GM12878 (cell line): ENCODE measurements around the gene TRIM3. TPM values are rescaled to one million over a fixed set of nuclear protein-coding genes. Genes with fewer than 3 reads are reported as not detected.

ENCODE experiments used
- ATAC-seq: fragments of 200-7000 bp; cut with Tn5 transposase; 3 replicates; pipeline ENCODE4 v1.9.1; 2020; ENCODE audit warnings: mild to moderate bottlenecking, moderate library complexity
- BruUV-seq: library from RNA; stranded (reverse); fragments of 400-500 nt; replicated peaks from 2 replicates; lab custom pipeline; 2021; lab: Mats Ljungman, UMichigan
- CTCF ChIA-PET: fragments of 300-600 bp; sonication (Branson Sonifier 250); formaldehyde crosslinking; extraction: SDS; loops from one replicate; lab custom pipeline; 2021; ENCODE audit warnings: inconsistent platforms; lab: Yijun Ruan, JAX
- POLR2A ChIA-PET: fragments of 350-600 bp; formaldehyde crosslinking; extraction: SDS; loops from one replicate; lab custom pipeline; 2021; ENCODE audit warnings: inconsistent platforms; lab: Charles Lee
- RAD21 ChIA-PET: fragments of 300-600 bp; sonication (Branson Sonifier 250); formaldehyde crosslinking; loops from one replicate; lab custom pipeline; 2023; ENCODE audit warnings: antibody characterized with exemption; ENCODE audit not compliant: unreplicated experiment; lab: Charles Lee
- SMC1A ChIA-PET: fragments of 300-600 bp; sonication (Branson Sonifier 250); formaldehyde crosslinking; loops from one replicate; lab custom pipeline; 2023; ENCODE audit not compliant: unreplicated experiment, uncharacterized antibody; lab: Charles Lee
- DNase-seq: peaks from one replicate; pipeline ENCODE4 v3.0.0-alpha.2; 2011; ENCODE audit warnings: low read depth, low spot score
- FAIRE-seq: peaks from 3 replicates; lab custom pipeline; 2011; peaks lifted over from hg19 to GRCh38; lab: Jason Lieb, UNC
- H2AFZ ChIP-seq: 2 replicates; pipeline ENCODE4 v1.6.0; 2011; ENCODE audit warnings: low read depth, low read length, control low read depth; ENCODE audit not compliant: control insufficient read depth
- H3K27ac ChIP-seq: 2 replicates; pipeline ENCODE4 v1.5.1; 2011; ENCODE audit warnings: control low read depth; ENCODE audit not compliant: control insufficient read depth, insufficient read depth
- H3K27me3 ChIP-seq, 2 experiments: replicated peaks in 1 of 2; 2 replicates each; pipeline versions ENCODE4 v1.6.0 to v1.6.1; 2011; ENCODE audit warnings: low read length in 1 of 2; ENCODE audit not compliant: control insufficient read depth in 2 of 2, insufficient read depth in 2 of 2
- H3K36me3 ChIP-seq, 2 experiments: 2 replicates each; pipeline ENCODE4 v1.5.1; 2011; ENCODE audit warnings: low read length in 1 of 2; ENCODE audit not compliant: control insufficient read depth in 2 of 2, insufficient read depth in 2 of 2
- H3K4me1 ChIP-seq: 2 replicates; pipeline ENCODE4 v1.6.1; 2011; ENCODE audit warnings: mild to moderate bottlenecking, low read length, moderate library complexity, mixed read lengths; ENCODE audit not compliant: control insufficient read depth, insufficient read depth
- H3K4me2 ChIP-seq: 2 replicates; pipeline ENCODE4 v1.6.0; 2011; ENCODE audit warnings: control low read depth; ENCODE audit not compliant: control insufficient read depth, insufficient read depth
- H3K4me3 ChIP-seq: fragments of 200-600 bp; sonication (generic); 2 replicates; pipeline ENCODE4 v1.5.1; 2016
- H3K79me2 ChIP-seq: 2 replicates; pipeline ENCODE4 v1.6.0; 2011; ENCODE audit warnings: low read length; ENCODE audit not compliant: control insufficient read depth, insufficient read depth
- H3K9ac ChIP-seq: 2 replicates; pipeline ENCODE4 v1.8.0; 2011; ENCODE audit warnings: low read length, control low read depth, mixed read lengths; ENCODE audit not compliant: control insufficient read depth, insufficient read depth
- H3K9me3 ChIP-seq: replicated peaks from 3 replicates; pipeline ENCODE4 v1.5.1; 2011; ENCODE audit warnings: mild to moderate bottlenecking, low read length; ENCODE audit not compliant: control insufficient read depth, insufficient read depth
- H4K20me1 ChIP-seq: 2 replicates; pipeline ENCODE4 v1.6.0; 2011; ENCODE audit not compliant: control insufficient read depth, insufficient read depth
- BHLHE40 ChIP-seq, 2 experiments: fragments of 450-650 bp in 1 of 2; IDR thresholded peaks; 2 replicates each; pipeline ENCODE4 v1.6.1; 2011 to 2017; ENCODE audit warnings: low read depth in 2 of 2, borderline replicate concordance in 1 of 2, improper control_type of control experiment in 1 of 2, low read length in 1 of 2, mild to moderate bottlenecking in 1 of 2
- CEBPB ChIP-seq, 2 experiments: fragments of 150-350 bp in 1 of 2; IDR thresholded peaks; 2 replicates each; pipeline ENCODE4 v1.6.1; 2012 to 2014; ENCODE audit warnings: low read depth in 2 of 2, low read length in 2 of 2, borderline replicate concordance in 1 of 2, inconsistent platforms in 1 of 2
- HCFC1 ChIP-seq: fragments of 150-350 bp; IDR thresholded peaks from 2 replicates; pipeline ENCODE4 v1.6.1; 2014; ENCODE audit warnings: low read length
- MXI1 ChIP-seq: fragments of 150-350 bp; IDR thresholded peaks from 2 replicates; pipeline ENCODE4 v1.6.1; 2011; ENCODE audit warnings: low read depth, mild to moderate bottlenecking, inconsistent platforms, low read length, improper control_type of control experiment
- NR2C2 ChIP-seq: IDR thresholded peaks from 2 replicates; pipeline ENCODE4 v1.6.1; 2011; ENCODE audit warnings: borderline replicate concordance, low read depth; ENCODE audit not compliant: control insufficient read depth, insufficient read length
- RBBP5 ChIP-seq: fragments of 200-600 bp; sonication (generic); conservative IDR thresholded peaks from 2 replicates; pipeline ENCODE4 v1.6.1; 2016
- TAF1 ChIP-seq: IDR thresholded peaks from 2 replicates; pipeline ENCODE4 v1.6.1; 2011; ENCODE audit warnings: mild to moderate bottlenecking, low read depth, low read length, borderline replicate concordance
- TARDBP ChIP-seq: IDR thresholded peaks from 2 replicates; pipeline ENCODE4 v1.6.1; 2016; ENCODE audit warnings: borderline replicate concordance
- ZNF207 ChIP-seq: fragments of 450-650 bp; IDR thresholded peaks from 2 replicates; pipeline ENCODE4 v1.6.1; 2014; ENCODE audit warnings: antibody characterized with exemption, mild to moderate bottlenecking, borderline replicate concordance
- ZNF217 ChIP-seq: fragments of 450-650 bp; IDR thresholded peaks from 2 replicates; pipeline ENCODE4 v1.6.1; 2017; ENCODE audit warnings: antibody characterized with exemption, mild to moderate bottlenecking
- ZNF384 ChIP-seq: IDR thresholded peaks from 2 replicates; pipeline ENCODE4 v1.6.1; 2012; ENCODE audit warnings: low read depth, mild to moderate bottlenecking, low read length, improper control_type of control experiment, borderline replicate concordance
- ZNF622 ChIP-seq: fragments of 450-650 bp; IDR thresholded peaks from 2 replicates; pipeline ENCODE4 v1.6.1; 2017; ENCODE audit warnings: mild to moderate bottlenecking, inconsistent platforms
- ZZZ3 ChIP-seq: IDR thresholded peaks from 2 replicates; pipeline ENCODE4 v1.6.1; 2011; ENCODE audit warnings: low read depth; ENCODE audit not compliant: control insufficient read depth, insufficient read length
- WGBS: methylation state at CpG from one replicate; pipeline ENCODE4 v1.1.6; 2016; ENCODE audit warnings: low lambda C conversion rate; ENCODE audit not compliant: insufficient replicate concordance, insufficient coverage; ENCODE audit errors: missing lambda C conversion rate; 5-methylcytosine and 5-hydroxymethylcytosine counted together
- in situ Hi-C: fragments of 300-500 bp; cut with MboI; formaldehyde crosslinking; loops from 9 replicates; pipeline ENCODE4 v1.14.3; 2018; ENCODE audit warnings: mixed read lengths
- intact Hi-C: fragments of 100-400 bp; cut with micrococcal nuclease; formaldehyde crosslinking; loops from one replicate; pipeline ENCODE4 v1.14.2; 2022; ENCODE audit not compliant: unreplicated experiment
- polyA plus RNA-seq, 11 experiments: library from polyadenylated mRNA; depleted of rRNA in 4 of 11; unstranded in 6 of 11; stranded (reverse) in 5 of 11; fragments of >200 nt; fragmentation: Nextera tagmentation in 4 of 11; fragmentation: Illumina TruSeq in 1 of 11; extraction: Ambion mirVana in 4 of 11; extraction: Trizol in 1 of 11; gene quantifications; 1 replicate in 1 of 11; 2 replicates in 10 of 11; pipeline versions ENCODE4 v1.2.1 to v1.2.3, GENCODE V29; 2011 to 2016; ENCODE audit warnings: inconsistent platforms in 2 of 11, missing spikeins in 2 of 11, low read depth in 1 of 11
- total RNA-seq, 4 experiments: library from RNA; depleted of rRNA in 3 of 4; stranded (reverse); fragments of >200 nt in 3 of 4; fragmentation: Illumina TruSeq in 1 of 4; extraction: Trizol in 1 of 4; gene quantifications; 2 replicates each; pipeline versions ENCODE4 v1.2.1 to v1.2.3, GENCODE V29; 2013 to 2021
- TF ChIP-seq, protein P1 (sequence below): fragments of 450-650 bp; IDR thresholded peaks from 2 replicates; pipeline ENCODE4 v1.6.1; 2017; ENCODE audit warnings: borderline replicate concordance
- TF ChIP-seq, protein P2 (sequence below): fragments of 450-650 bp; formaldehyde crosslinking; IDR thresholded peaks from 2 replicates; pipeline ENCODE4 v1.5.0; 2022; ENCODE audit warnings: mild to moderate bottlenecking, missing genetic modification characterization
- TF ChIP-seq, protein P3 (sequence below): fragments of 450-650 bp; IDR thresholded peaks from 2 replicates; pipeline ENCODE4 v1.6.1; 2017; ENCODE audit warnings: mild to moderate bottlenecking, low read depth, inconsistent platforms; ENCODE audit not compliant: poor library complexity, severe bottlenecking

The TRIM3 gene
- total and polyA plus RNA-seq, 10 of the 15 experiments (the other 5 are each of a cell fraction or from before 2014, with no cell fraction given): 0.34 to 11.8 (median 4.8) TPM

DNA sequence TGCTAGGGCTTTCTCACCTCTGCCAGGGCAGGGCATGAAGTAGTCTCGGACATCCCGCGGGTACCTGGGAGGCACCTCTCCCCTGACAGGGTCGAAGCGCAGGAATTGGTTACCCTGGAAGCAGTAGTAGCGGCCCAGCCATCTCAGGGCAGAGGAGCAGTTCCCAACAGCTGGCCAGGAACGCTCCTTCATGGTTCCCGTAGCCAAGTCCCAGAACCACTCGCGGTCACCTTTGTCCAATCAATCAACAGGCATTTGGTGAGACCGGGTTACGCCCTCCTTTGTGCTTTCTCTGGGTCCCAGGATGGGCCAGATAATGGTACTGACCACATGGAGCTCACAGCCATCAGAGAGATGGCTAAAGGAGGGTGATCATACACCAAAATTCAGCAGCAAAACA lies 36.3 kb downstream of the TRIM3 start:
- FAIRE-seq (no peak), ATAC-seq (no peak), DNase-seq (no peak)
- no peak overlapping the region for H3K9ac ChIP-seq
- H3K36me3 ChIP-seq: no peaks in the 10 kb centered on the region
- intact Hi-C loops: no loop called here
- POLR2A ChIA-PET: interaction anchor here (0.7 kb wide), 1 partner anchor 36 kb away, joined by 3 read pairs; no protein-coding TSS in a partner anchor
- H4K20me1 ChIP-seq: no peaks in the 10 kb centered on the region
- RAD21 ChIA-PET: interaction anchor here (1.5 to 14.2 kb wide), 2 partner anchors 44 to 58 kb away, joined by 4 to 305 read pairs; partner anchors contain the start of genes ARFIP2 and TIMM10B
- SMC1A ChIA-PET: interaction anchor here (1.2 to 12.8 kb wide), 3 partner anchors 14 to 68 kb away, joined by 4 to 293 read pairs (median 4); no protein-coding TSS in a partner anchor
- no peaks in the 10 kb centered on the region for H3K27me3 ChIP-seq
- no TSS peak for BruUV-seq
- H3K9me3 ChIP-seq: no peaks in the 10 kb centered on the region
- H3K4me1 ChIP-seq: peaks cover 17% of the 10 kb centered on the region
- CTCF ChIA-PET: interaction anchor here (0.9 to 17.4 kb wide), 8 partner anchors 8 to 268 kb away, joined by 4 to 560 read pairs (median 7); partner anchors contain the start of genes ARFIP2 and TIMM10B
- WGBS: 97% methylated on average over 11 of the region's 12 CpGs
- no peak overlapping the region for H3K4me3 ChIP-seq
- H3K4me2 ChIP-seq: no peak overlapping the region
- no peak overlapping the region for H3K27ac ChIP-seq
- no peak overlapping the region for H2AFZ ChIP-seq
- in situ Hi-C loops: no loop called here
- no peaks in the 10 kb centered on the region for H3K79me2 ChIP-seq
- no peak for TF ChIP-seq HCFC1
- no peak for TF ChIP-seq TARDBP
- TF ChIP-seq ZNF384: no peak
- TF ChIP-seq CEBPB (IDR thresholded peaks at IDR 0.05; ENCODE audit: borderline replicate concordance in 1 of 2, low read depth in 2 of 2, low read length in 2 of 2): no peak
- TF ChIP-seq MXI1: no peak
- TF ChIP-seq, protein P1, sequence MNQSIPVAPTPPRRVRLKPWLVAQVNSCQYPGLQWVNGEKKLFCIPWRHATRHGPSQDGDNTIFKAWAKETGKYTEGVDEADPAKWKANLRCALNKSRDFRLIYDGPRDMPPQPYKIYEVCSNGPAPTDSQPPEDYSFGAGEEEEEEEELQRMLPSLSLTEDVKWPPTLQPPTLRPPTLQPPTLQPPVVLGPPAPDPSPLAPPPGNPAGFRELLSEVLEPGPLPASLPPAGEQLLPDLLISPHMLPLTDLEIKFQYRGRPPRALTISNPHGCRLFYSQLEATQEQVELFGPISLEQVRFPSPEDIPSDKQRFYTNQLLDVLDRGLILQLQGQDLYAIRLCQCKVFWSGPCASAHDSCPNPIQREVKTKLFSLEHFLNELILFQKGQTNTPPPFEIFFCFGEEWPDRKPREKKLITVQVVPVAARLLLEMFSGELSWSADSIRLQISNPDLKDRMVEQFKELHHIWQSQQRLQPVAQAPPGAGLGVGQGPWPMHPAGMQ: no peak
- no peak for TF ChIP-seq NR2C2
- TF ChIP-seq ZNF217: no peak
- TF ChIP-seq BHLHE40 (IDR thresholded peaks at IDR 0.05; ENCODE audit: borderline replicate concordance in 1 of 2, low read depth in 2 of 2, low read length in 1 of 2): no peak
- TF ChIP-seq ZNF207: no peak
- no peak for TF ChIP-seq ZNF622
- TF ChIP-seq, protein P2, sequence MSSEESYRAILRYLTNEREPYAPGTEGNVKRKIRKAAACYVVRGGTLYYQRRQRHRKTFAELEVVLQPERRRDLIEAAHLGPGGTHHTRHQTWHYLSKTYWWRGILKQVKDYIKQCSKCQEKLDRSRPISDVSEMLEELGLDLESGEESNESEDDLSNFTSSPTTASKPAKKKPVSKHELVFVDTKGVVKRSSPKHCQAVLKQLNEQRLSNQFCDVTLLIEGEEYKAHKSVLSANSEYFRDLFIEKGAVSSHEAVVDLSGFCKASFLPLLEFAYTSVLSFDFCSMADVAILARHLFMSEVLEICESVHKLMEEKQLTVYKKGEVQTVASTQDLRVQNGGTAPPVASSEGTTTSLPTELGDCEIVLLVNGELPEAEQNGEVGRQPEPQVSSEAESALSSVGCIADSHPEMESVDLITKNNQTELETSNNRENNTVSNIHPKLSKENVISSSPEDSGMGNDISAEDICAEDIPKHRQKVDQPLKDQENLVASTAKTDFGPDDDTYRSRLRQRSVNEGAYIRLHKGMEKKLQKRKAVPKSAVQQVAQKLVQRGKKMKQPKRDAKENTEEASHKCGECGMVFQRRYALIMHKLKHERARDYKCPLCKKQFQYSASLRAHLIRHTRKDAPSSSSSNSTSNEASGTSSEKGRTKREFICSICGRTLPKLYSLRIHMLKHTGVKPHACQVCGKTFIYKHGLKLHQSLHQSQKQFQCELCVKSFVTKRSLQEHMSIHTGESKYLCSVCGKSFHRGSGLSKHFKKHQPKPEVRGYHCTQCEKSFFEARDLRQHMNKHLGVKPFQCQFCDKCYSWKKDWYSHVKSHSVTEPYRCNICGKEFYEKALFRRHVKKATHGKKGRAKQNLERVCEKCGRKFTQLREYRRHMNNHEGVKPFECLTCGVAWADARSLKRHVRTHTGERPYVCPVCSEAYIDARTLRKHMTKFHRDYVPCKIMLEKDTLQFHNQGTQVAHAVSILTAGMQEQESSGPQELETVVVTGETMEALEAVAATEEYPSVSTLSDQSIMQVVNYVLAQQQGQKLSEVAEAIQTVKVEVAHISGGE: no peak
- TF ChIP-seq, protein P3, sequence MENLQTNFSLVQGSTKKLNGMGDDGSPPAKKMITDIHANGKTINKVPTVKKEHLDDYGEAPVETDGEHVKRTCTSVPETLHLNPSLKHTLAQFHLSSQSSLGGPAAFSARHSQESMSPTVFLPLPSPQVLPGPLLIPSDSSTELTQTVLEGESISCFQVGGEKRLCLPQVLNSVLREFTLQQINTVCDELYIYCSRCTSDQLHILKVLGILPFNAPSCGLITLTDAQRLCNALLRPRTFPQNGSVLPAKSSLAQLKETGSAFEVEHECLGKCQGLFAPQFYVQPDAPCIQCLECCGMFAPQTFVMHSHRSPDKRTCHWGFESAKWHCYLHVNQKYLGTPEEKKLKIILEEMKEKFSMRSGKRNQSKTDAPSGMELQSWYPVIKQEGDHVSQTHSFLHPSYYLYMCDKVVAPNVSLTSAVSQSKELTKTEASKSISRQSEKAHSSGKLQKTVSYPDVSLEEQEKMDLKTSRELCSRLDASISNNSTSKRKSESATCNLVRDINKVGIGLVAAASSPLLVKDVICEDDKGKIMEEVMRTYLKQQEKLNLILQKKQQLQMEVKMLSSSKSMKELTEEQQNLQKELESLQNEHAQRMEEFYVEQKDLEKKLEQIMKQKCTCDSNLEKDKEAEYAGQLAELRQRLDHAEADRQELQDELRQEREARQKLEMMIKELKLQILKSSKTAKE: no peak
- no peak for TF ChIP-seq TAF1
- TF ChIP-seq RBBP5: no peak
- TF ChIP-seq ZZZ3: no peak
